Body of pancreas (tissue), 4 donors: ENCODE results near the gene AGBL4. TPM values are rescaled to one million over a fixed set of nuclear protein-coding genes. Genes with fewer than 3 reads are reported as not detected.

Experiments
- ATAC-seq: fragments of 150-250 bp; one replicate; pipeline ENCODE4 v1.9.1; 2016
- DNase-seq, 4 donors: peaks; one replicate each; pipeline ENCODE4 v3.0.0-alpha.2; 2019
- H3K27ac ChIP-seq, 4 donors: fragments of 200-600 bp; sonication (generic); 1 replicate in 3 of 4; 2 replicates in 1 of 4; pipeline versions ENCODE4 v1.5.1 to v1.6.1; 2016 to 2019; ENCODE audit warnings: mild to moderate bottlenecking in 1 of 4, mixed read lengths in 1 of 4, moderate library complexity in 1 of 4
- H3K27me3 ChIP-seq, 2 donors: fragments of 200-600 bp; sonication (generic); one replicate each; pipeline ENCODE4 v1.6.0; 2016; ENCODE audit warnings: mild to moderate bottlenecking in 1 of 2
- H3K36me3 ChIP-seq, 2 donors: fragments of 200-600 bp; sonication (generic); replicated peaks in 1 of 2; 2 replicates each; pipeline ENCODE4 v1.5.1; 2016; ENCODE audit warnings: low read depth in 2 of 2; ENCODE audit not compliant: insufficient read depth in 1 of 2
- H3K4me1 ChIP-seq: fragments of 200-600 bp; sonication (generic); one replicate; pipeline ENCODE4 v1.6.0; 2016
- H3K4me3 ChIP-seq, 2 donors: fragments of 200-600 bp; sonication (generic); 1 replicate in 1 of 2; 2 replicates in 1 of 2; pipeline ENCODE4 v1.5.1; 2016 to 2019
- H3K9me3 ChIP-seq, 3 donors: fragments of 200-600 bp; sonication (generic); 1 replicate in 2 of 3; 2 replicates in 1 of 3; pipeline ENCODE4 v1.5.1; 2016
- POLR2A ChIP-seq, 3 donors: fragments of 450-650 bp; IDR thresholded peaks; one replicate each; pipeline ENCODE4 v1.6.1; 2016; ENCODE audit warnings: antibody characterized with exemption in 3 of 3, mild to moderate bottlenecking in 2 of 3
- WGBS, 2 donors: methylation state at CpG; one replicate each; pipeline ENCODE4 v1.1.5; 2017; 5-methylcytosine and 5-hydroxymethylcytosine counted together
- intact Hi-C: fragments of 100-400 bp; cut with DNase I; formaldehyde crosslinking; loops from one replicate; pipeline ENCODE4 v1.15.1; 2023
- total RNA-seq, 2 donors: library from RNA; depleted of rRNA; stranded (reverse); fragments of >200 nt; gene quantifications; one replicate each; pipeline ENCODE4 v1.1.0, GENCODE V29; 2016
- TF ChIP-seq, protein P1 (sequence below), 7 experiments: fragments of 450-650 bp in 4 of 7; fragments of 200-600 bp in 3 of 7; sonication (generic) in 3 of 7; IDR thresholded peaks; one replicate each; pipeline ENCODE4 v1.5.1; 2016 to 2019; ENCODE audit warnings: antibody characterized with exemption in 7 of 7

Gene AGBL4
- total RNA-seq, 2 donors from 2014 or later, result 0.33 to 0.78 TPM

DNA sequence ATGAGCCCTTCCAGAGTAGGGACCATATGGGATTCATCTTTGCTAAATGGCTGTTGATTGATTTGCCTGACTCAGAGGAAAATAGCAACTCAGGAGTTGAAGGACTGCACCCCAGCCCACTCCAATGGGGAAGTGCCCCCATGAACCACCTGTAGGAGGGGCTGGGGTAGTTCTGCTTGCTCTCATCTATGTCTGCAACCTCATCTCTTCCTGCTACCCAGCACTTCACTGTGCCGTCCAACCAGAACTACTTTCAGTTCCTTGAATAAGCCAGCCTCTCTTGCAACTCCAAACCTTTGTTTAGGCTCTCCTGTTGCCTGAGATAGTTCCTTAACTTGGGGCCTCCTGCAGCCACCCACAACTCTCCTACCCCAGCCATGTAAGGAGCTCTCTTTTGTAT is 1273.6 kb downstream of the AGBL4 start:
- peaks cover 0 to 1% of the 10 kb centered on the region in 2 donors for H3K36me3 ChIP-seq
- TF ChIP-seq, protein P1, sequence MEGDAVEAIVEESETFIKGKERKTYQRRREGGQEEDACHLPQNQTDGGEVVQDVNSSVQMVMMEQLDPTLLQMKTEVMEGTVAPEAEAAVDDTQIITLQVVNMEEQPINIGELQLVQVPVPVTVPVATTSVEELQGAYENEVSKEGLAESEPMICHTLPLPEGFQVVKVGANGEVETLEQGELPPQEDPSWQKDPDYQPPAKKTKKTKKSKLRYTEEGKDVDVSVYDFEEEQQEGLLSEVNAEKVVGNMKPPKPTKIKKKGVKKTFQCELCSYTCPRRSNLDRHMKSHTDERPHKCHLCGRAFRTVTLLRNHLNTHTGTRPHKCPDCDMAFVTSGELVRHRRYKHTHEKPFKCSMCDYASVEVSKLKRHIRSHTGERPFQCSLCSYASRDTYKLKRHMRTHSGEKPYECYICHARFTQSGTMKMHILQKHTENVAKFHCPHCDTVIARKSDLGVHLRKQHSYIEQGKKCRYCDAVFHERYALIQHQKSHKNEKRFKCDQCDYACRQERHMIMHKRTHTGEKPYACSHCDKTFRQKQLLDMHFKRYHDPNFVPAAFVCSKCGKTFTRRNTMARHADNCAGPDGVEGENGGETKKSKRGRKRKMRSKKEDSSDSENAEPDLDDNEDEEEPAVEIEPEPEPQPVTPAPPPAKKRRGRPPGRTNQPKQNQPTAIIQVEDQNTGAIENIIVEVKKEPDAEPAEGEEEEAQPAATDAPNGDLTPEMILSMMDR (IDR thresholded peaks at IDR 0.05), result no peak
- no peak for TF ChIP-seq POLR2A (IDR thresholded peaks at IDR 0.05)
- intact Hi-C loops, result no loop called here
- no peak overlapping the region for H3K27ac ChIP-seq
- no peaks in the 10 kb centered on the region for H3K9me3 ChIP-seq
- DNase-seq, result no peak
- ATAC-seq, result no peak
- no peaks in the 10 kb centered on the region for H3K4me1 ChIP-seq
- WGBS, 2 donors, result 75 to 76% methylated on average over 1 of the region's 1 CpG
- H3K27me3 ChIP-seq, result no peaks in the 10 kb centered on the region
- H3K4me3 ChIP-seq, result no peak overlapping the region

DNA sequence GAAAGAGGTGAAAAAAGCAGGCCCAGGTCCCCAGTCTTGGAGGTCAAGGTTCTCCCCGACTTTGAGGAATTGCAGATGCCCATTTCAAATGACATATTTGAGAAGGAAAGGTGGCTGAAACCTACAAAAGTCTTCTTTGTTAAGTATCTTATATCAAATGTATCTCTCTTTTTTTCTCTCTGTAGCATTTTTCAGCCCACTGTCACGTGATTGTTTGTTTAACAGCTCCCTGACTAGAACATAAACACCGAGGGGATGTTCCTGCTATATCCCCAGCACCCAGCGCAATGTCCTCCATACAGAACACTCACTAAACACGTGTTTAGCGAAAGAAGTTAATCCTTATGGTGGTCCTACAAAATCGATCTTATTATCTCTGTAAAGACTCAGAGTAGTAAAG is 1274.7 kb downstream of the AGBL4 start:
- 72% methylated on average over 7 of the region's 7 CpGs for WGBS, 2 donors
- H3K36me3 ChIP-seq, result peaks cover 0 to 1% of the 10 kb centered on the region in 2 donors

DNA sequence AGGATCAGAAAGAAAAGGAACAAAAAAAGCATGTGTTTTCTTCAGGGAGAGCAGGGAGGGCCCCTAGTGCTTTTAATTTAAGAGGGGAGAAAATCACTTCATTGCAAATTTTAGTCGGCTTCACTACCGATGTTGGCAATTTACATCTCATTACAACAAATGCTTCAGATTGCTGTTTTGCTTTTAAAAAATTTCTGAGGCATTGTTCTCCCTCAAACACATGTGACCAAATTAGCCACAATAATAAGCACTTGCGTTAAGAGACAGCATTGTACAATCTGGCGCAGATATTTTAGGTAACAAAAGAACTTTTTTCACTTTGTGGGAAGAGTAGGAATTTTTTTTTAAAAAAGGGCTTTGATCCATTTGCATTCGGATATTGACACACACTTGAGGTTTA is 1276.8 kb downstream of the AGBL4 start:
- WGBS, 2 donors, result 89 to 96% methylated on average over 5 of the region's 5 CpGs
- Histone ChIP-seq H3K27ac (no peak overlapping the region), H3K4me3 (no peak overlapping the region), H3K4me1 (peaks cover 7% of the 10 kb centered on the region), H3K36me3 (peaks cover 0 to 1% of the 10 kb centered on the region in 2 donors), H3K27me3 (no peaks in the 10 kb centered on the region), H3K9me3 (no peaks in the 10 kb centered on the region)
- DNase-seq (no peak), ATAC-seq (no peak)
- no peak for TF ChIP-seq POLR2A (IDR thresholded peaks at IDR 0.05)
- intact Hi-C loops, result no loop called here

More for the DNA sequence above, 1274.7 kb downstream of the AGBL4 start:
- intact Hi-C loops, result no loop called here
- no peak for TF ChIP-seq POLR2A (IDR thresholded peaks at IDR 0.05)
- TF ChIP-seq, protein P1 (IDR thresholded peaks at IDR 0.05), result no peak
- Histone ChIP-seq H3K27me3 (no peaks in the 10 kb centered on the region), H3K9me3 (no peaks in the 10 kb centered on the region), H3K4me1 (peaks cover 5% of the 10 kb centered on the region), H3K27ac (no peak overlapping the region), H3K4me3 (no peak overlapping the region)
- no peak for ATAC-seq
- DNase-seq, result no peak

DNA sequence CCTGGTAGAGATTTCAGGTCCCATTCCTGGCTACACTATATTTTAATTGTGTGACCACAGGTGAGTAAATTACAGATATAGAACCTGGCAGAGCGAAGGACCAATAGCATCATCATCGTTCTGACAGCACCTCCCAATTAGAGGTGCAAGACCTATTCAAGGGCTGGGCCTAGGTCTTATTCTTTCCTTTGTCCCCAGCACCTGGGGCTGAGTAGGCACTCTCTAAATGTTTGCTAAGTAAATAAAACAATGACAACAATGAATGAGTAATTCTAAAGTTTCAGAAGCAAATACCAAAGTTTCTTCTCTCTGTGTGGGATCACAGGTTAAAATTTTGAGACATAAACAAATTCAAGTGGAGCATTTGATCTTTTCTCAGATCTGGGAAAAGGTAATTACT is 1279.7 kb downstream of the AGBL4 start:
- no peak for TF ChIP-seq POLR2A (IDR thresholded peaks at IDR 0.05)
- TF ChIP-seq, protein P1 (IDR thresholded peaks at IDR 0.05), result no peak
- H3K4me3 ChIP-seq, result no peak overlapping the region
- intact Hi-C loops, result no loop called here
- DNase-seq (no peak), ATAC-seq (no peak)
- H3K36me3 ChIP-seq, result no peaks in the 10 kb centered on the region
- no peak overlapping the region for H3K27ac ChIP-seq
- H3K27me3 ChIP-seq, result no peaks in the 10 kb centered on the region
- WGBS, 2 donors, result 79 to 80% methylated on average over 2 of the region's 2 CpGs
- H3K9me3 ChIP-seq, result no peaks in the 10 kb centered on the region
- peaks cover 7% of the 10 kb centered on the region for H3K4me1 ChIP-seq

DNA sequence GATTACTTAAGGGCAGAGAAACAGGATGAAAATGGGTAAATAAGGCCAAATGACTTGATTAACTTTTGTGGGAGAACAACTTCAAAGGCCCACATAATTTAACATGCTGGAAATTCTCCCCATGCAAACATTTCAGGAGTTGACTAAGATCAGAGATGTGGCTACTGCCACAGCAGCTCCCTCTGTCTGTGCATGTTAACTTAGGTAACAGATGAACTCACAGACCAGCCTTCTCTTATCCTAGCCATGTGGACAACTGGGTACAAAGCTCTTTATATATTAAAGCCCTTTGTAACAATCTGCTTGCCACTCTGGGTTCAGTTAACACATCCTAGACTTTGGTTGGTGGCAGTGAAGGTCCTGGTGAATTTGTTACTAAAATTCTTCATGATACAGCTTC is 1280.3 kb downstream of the AGBL4 start:
- no peak overlapping the region for H3K4me3 ChIP-seq
- DNase-seq, result no peak
- no peaks in the 10 kb centered on the region for H3K27me3 ChIP-seq
- intact Hi-C loops, result no loop called here
- peaks cover 7% of the 10 kb centered on the region for H3K4me1 ChIP-seq
- no peaks in the 10 kb centered on the region for H3K36me3 ChIP-seq
- no peak overlapping the region for H3K27ac ChIP-seq
- ATAC-seq, result no peak
- TF ChIP-seq POLR2A (IDR thresholded peaks at IDR 0.05), result no peak
- TF ChIP-seq, protein P1 (IDR thresholded peaks at IDR 0.05), result no peak
- no peaks in the 10 kb centered on the region for H3K9me3 ChIP-seq
